Activated CD4-positive, CD25-positive, alpha-beta regulatory T cell (primary cell): Measurements from ENCODE around the gene RSL1D1.
"Not testable (repeated sequence)": the region's sequence is repeated elsewhere in the genome, so short reads cannot be mapped to it uniquely, and the experiment has no call there.

ENCODE experiments used
- DNase-seq, 4 experiments: peaks; one replicate each; lab custom pipeline; 2025; lab: John Stamatoyannopoulos, UW

Gene RSL1D1

GRCh38 chr16:11843861-11844260 lies 7.5 kb downstream of the RSL1D1 start:
- no peak for DNase-seq

- no peak for DNase-seq
Observed at GRCh38 chr16:11843206-11843605, 8.1 kb downstream of the RSL1D1 start.

DNA sequence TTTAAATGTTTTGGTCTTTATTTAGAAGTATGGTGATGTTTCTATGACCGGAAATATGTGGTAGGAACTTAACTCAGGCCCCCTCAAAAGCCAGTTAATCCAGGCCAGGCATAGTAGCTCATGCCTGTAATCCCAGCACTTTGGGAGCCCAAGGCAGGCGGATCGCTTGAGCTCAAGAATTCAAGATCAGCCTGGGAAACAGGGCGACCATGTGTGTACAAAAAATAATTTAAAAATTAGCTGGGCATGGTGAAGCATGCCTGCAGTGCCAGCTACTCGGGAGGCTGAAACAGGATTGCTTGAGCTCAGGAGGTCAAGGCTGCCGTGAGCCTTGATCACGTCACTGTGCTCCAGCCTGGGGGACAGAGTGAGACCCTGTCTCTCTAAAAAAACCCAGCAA lies 10.3 kb downstream of the RSL1D1 start:
- DNase-seq, result no peak

DNA sequence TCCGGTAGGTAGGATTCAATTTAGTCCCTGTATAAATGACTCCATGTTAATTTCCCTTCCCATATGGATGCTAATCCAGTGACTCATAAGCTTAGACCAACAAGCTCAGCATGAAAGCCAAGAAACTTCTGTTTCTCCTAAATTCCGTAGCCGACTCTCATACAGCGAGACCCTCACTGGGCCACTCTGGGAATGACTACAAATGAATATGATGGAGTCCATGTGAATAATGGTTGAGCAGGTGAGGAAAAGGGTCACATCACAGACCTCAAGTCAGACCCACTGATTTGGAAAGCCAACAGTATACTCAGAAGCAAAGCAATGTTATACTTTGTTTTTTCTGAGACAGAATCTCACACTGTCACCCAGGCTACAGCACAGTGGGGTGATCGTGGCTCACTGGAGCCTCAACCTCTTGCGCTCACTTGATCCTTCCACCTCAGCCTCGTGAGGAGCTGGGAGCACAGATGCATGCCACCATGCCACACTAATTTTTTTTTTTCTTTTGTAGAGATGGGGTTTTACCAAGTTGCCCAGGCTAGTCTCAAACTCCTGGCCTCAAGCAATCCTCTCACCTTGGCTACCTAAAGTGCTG lies 14.6 kb downstream of the RSL1D1 start:
- DNase-seq, result no peak

GRCh38 chr16:11835891-11836649 lies 15.3 kb downstream of the RSL1D1 start:
- no peak for DNase-seq

GRCh38 chr16:11835309-11835708 lies 16.0 kb downstream of the RSL1D1 start:
- DNase-seq, result no peak

GRCh38 chr16:11833951-11834695 lies 17.2 kb downstream of the RSL1D1 start:
- DNase-seq, result no peak

- no peak for DNase-seq
Observed at GRCh38 chr16:11828696-11829095, 22.6 kb downstream of the RSL1D1 start.

DNA sequence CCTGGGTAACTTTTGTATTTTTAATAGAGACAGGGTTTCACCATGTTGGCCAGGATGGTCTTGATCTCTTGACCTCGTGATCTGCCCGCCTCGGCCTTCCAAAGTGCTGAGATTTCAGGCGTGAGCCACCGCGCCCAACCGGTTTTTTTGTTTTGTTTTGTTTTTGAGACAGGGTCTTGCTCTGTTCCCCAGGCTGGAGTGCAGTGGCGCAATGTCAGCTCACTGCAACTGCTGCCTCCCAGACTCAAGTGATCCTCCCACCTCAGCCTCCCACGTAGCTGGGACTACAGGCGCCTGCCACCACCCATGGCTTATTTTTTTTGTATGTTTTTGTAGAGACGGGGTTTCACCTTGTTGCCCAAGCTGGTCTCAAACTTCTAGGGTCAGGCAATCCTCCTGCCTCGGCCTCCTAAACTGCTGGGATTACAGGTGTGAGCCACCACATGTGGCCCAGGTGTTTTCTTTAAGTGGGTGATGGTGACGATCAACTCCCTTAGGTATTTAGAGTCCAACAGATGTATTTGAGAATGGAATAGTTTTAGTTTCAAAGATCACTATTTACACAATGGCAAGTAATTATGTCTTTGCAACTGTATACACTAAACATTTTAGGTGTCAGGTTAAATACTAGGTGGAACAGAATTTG lies 25.7 kb downstream of the RSL1D1 start:
- not testable (repeated sequence) for DNase-seq

DNA sequence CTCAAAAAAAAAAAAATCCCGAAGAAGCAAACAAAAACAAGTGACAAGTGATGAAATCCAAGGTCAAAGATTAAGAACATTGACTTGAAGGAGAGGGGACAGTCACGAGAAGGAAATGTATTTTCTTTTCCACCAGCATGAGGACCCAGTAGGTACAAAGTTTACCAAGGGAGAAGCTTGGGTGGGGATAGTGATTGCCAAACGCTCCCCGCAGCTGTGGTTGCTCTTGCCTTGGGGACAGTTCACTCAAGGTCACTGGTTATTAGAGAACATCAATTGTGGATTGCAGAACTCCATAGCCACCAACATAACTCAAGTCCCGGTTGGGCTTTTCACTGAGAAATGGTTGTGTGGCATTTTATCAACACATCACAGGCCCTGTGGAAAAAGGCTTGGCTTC lies 27.0 kb downstream of the RSL1D1 start:
- DNase-seq, result no peak

DNA sequence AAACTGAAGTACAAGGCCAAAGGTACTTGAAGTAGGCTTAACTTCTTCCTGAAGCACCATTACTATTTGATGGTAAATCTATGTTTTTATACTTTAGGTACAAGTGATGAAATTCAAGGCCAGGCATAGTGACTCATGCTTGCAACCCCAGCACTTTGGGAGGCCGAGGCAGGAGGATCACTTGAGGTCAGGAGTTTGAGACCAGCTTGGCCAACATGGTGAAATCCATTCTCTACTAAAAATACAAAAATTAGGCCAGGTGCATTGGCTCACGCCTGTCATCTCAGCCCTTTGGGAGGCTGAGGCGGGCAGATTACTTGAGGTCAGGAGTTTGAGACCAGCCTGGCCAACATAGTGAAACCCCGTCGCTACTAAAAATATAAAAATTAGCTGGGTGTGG lies 27.7 kb downstream of the RSL1D1 start:
- DNase-seq, result not testable (repeated sequence)

DNA sequence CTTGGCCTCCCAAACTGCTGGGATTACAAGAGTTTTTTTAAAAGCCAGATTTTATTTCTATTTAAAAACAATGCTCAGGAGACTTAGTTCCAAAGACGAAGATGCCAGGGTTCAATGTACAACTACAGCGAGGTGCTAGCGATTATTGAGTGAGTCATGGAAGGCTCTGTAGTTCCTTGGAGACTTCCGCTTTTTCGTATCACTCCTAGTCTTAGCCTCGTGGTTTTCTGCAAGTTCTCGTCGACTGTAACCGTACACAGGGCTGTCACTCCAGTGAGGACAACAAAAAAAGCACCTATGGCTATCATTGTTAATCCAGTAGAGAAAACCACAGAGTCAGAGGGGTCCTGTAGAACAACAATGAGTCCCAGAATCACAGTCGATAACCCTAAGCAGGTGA lies 31.5 kb downstream of the RSL1D1 start:
- DNase-seq, result no peak

DNA sequence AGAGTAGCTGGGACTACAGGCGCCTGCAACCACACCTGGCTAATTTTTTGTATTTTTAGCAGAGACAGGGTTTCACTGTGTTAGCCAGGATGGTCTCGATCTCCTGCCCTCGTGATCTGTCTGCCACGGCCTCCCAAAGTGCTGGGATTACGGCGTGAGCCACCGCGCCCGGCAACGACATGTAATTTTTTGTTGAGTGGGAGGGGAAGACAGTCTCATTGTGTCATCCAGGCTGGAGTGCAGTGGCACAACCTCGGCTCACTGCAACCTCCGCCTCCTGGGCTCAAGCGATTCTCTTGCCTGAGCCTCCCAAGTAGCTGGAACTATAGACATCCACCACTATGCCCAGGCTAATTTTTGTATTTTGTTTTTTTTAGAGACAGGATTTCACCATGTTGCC lies 32.4 kb downstream of the RSL1D1 start:
- DNase-seq, result not testable (repeated sequence)

DNA sequence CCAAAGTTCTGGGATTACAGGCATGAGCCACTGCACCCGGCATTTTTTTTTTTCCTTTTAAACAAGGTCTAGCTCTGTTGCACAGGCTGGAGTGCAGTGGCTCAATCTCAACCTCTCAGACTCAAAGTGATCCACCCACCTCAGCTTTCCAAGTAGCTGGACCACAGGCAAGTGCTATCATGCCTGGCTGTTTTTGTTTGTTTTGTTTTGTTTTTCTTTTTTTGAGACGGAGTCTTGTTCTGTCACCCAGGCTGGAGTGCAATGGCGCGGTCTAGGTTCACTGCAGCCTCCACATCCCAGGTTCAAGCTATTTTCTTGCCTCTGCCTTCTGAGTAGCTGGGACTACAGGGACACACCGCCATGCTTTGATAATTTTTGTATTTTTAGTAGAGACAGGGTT lies 35.2 kb downstream of the RSL1D1 start:
- no peak for DNase-seq

- DNase-seq, result not testable (repeated sequence)
Observed at GRCh38 chr16:11814800-11815199, 36.5 kb downstream of the RSL1D1 start.

DNA sequence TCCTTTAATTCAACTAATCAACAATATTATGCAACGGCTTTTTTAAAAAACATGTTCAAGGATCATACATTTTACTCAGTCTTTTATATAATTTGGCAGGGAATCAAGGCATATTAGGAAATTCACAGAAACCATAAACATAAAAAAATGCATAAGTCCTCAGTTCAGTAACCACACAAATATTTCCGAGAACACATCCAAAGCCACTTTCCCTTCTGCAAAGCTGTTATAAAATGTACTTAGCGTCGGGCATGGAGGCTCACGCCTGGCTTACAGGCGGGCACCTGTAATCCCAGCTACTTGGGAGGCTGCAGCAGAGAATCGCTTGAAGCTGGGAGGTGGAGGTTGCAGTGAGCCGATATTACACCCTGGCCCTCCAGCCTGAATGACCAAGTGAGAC lies 44.6 kb downstream of the RSL1D1 start:
- DNase-seq, result no peak

DNA sequence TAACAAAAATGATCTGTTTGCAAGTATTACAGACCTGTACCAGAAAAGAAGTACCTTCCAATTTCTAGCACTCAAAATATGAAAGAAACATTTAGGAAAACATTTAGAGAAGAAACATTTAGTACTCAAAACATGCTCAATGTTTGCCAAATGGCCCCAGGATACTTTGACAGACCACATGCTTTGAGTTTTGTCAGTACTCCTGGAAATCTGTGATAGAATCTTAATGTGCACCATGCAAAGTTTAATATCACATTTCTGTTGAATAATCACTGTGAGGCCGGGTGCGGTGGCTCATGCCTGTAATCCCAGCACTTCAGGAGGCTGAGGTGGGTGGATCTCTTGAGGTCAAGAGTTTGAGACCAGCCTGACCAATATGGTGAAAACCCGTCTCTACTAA lies 45.8 kb downstream of the RSL1D1 start:
- no peak for DNase-seq

DNA sequence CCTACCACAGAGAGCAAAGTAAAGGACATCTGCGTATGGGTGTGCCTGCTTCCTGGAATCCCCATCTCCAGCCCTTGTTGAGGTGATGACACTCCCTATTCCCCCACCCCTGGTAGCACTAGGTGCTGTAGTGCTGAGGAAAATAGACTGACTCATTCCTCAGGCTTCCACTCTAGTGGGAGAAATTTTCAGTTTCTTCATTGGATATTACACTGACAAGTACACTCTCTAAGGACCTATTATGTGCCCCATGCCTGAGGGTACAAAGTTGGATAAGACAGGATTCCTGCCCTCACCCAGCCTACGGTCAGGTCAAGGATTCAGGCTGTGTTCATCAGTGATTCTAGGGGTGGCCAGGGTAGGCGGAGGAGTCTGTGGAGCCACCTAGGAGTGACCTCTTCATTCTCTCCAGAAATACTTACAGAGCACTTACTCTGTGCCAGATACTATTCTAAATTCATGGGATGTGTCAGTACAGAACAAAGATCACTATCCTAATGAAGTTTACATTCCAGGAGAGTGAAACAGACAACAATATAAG lies 49.8 kb downstream of the RSL1D1 start:
- DNase-seq, result no peak

DNA sequence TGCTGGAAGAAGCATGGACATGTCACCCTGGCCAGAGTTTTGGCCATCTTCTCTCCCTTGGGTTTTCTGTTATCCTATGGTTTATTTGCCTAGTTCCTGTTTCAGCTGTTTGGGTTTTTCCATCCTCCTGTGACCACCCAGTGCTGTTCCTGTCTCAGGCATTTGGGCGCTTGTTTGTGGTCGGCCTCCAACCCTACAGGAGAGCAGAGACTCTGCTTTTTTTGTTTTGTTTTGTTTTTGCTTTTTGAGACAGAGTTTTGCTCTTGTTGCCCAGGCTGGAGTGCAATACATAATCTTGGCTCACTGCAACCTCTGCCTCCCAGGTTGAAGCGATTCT lies 51.0 kb downstream of the RSL1D1 start:
- no peak for DNase-seq

- peak in 1 of 4 experiments; percentile 5 for DNase-seq
Observed at GRCh38 chr16:11799509-11800381, 51.6 kb downstream of the RSL1D1 start.

DNA sequence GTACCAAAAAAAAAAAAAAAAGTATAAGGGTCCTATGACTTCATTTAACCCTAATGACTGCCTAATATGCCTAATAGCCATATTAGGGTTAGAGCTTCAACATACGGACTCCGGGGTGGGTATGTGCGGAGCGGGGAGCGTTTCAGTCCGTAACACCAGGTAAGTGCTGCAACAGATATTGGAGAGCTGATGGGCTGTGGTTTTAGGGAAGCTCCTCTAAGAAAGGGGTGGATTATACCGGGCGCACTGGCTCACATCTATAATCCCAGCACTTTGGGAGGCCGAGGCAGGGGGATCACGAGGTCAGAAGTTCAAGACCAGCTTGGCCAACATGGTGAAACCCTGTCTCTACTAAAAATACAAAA lies 52.3 kb downstream of the RSL1D1 start:
- no peak for DNase-seq

- DNase-seq, result no peak
Observed at GRCh38 chr16:11797957-11798299, 53.4 kb downstream of the RSL1D1 start.
